GM23338 (cell line): ENCODE results near the gene RLN2.

ENCODE experiments used
- CREB1 ChIP-seq: fragments of 250-450 bp; sonication (Bioruptor Pico); IDR thresholded peaks from 2 replicates; pipeline ENCODE4 v1.5.0; 2020; ENCODE audit warnings: low read depth, mild to moderate bottlenecking, moderate library complexity
- EZH2 ChIP-seq: fragments of 200-600 bp; sonication (generic); IDR thresholded peaks from one replicate; pipeline ENCODE4 v1.8.0; 2017; ENCODE audit warnings: antibody characterized with exemption, mild to moderate bottlenecking, low read depth; ENCODE audit not compliant: unreplicated experiment
- EZH2phosphoT487 ChIP-seq: fragments of 200-600 bp; sonication (generic); IDR thresholded peaks from one replicate; pipeline ENCODE4 v1.8.1; 2018; ENCODE audit warnings: antibody characterized with exemption; ENCODE audit not compliant: unreplicated experiment
- POLR2AphosphoS5 ChIP-seq: IDR thresholded peaks from 2 replicates; pipeline ENCODE4 v1.6.1; 2016; ENCODE audit warnings: antibody characterized with exemption, low read depth
- TF ChIP-seq, protein P1 (sequence below), 2 experiments: fragments of 200-600 bp in 1 of 2; sonication (generic) in 1 of 2; conservative IDR thresholded peaks; 2 replicates each; pipeline versions ENCODE4 v1.5.1 to v1.6.1; 2016 to 2017; ENCODE audit warnings: antibody characterized with exemption in 2 of 2, low read depth in 2 of 2, mild to moderate bottlenecking in 2 of 2, moderate library complexity in 1 of 2
- TF ChIP-seq, protein P2 (sequence below): IDR thresholded peaks from one replicate; pipeline ENCODE4 v1.6.1; 2018; ENCODE audit warnings: antibody characterized with exemption; ENCODE audit not compliant: unreplicated experiment

DNA sequence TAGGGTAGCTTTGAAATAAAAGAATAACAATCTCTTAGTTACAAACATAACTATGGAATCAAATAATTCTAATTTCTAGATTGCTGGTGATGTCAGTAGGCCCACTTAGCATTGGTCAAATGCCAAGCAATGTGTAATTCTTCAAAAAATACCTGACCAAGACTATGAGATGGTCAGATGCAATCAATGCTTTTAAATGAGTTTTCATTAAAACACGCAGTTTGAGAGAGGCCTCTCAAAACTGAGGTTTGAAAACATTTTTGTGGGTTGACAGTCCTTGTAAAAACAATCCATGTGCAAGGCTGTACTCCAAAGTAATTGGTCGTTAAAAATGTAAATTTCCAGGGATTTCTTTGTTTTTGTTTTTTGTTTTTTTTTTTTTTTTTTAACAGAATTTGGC, 1.2 kb upstream of the RLN2 start:
- TF ChIP-seq, protein P1, sequence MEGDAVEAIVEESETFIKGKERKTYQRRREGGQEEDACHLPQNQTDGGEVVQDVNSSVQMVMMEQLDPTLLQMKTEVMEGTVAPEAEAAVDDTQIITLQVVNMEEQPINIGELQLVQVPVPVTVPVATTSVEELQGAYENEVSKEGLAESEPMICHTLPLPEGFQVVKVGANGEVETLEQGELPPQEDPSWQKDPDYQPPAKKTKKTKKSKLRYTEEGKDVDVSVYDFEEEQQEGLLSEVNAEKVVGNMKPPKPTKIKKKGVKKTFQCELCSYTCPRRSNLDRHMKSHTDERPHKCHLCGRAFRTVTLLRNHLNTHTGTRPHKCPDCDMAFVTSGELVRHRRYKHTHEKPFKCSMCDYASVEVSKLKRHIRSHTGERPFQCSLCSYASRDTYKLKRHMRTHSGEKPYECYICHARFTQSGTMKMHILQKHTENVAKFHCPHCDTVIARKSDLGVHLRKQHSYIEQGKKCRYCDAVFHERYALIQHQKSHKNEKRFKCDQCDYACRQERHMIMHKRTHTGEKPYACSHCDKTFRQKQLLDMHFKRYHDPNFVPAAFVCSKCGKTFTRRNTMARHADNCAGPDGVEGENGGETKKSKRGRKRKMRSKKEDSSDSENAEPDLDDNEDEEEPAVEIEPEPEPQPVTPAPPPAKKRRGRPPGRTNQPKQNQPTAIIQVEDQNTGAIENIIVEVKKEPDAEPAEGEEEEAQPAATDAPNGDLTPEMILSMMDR (conservative IDR thresholded peaks at IDR 0.05; ENCODE audit: low read depth in 2 of 2), result no peak
- TF ChIP-seq EZH2, result no peak
- no peak for TF ChIP-seq CREB1 (CRISPR knock-in tag)
- TF ChIP-seq, protein P2, sequence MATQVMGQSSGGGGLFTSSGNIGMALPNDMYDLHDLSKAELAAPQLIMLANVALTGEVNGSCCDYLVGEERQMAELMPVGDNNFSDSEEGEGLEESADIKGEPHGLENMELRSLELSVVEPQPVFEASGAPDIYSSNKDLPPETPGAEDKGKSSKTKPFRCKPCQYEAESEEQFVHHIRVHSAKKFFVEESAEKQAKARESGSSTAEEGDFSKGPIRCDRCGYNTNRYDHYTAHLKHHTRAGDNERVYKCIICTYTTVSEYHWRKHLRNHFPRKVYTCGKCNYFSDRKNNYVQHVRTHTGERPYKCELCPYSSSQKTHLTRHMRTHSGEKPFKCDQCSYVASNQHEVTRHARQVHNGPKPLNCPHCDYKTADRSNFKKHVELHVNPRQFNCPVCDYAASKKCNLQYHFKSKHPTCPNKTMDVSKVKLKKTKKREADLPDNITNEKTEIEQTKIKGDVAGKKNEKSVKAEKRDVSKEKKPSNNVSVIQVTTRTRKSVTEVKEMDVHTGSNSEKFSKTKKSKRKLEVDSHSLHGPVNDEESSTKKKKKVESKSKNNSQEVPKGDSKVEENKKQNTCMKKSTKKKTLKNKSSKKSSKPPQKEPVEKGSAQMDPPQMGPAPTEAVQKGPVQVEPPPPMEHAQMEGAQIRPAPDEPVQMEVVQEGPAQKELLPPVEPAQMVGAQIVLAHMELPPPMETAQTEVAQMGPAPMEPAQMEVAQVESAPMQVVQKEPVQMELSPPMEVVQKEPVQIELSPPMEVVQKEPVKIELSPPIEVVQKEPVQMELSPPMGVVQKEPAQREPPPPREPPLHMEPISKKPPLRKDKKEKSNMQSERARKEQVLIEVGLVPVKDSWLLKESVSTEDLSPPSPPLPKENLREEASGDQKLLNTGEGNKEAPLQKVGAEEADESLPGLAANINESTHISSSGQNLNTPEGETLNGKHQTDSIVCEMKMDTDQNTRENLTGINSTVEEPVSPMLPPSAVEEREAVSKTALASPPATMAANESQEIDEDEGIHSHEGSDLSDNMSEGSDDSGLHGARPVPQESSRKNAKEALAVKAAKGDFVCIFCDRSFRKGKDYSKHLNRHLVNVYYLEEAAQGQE, result no peak
- TF ChIP-seq POLR2AphosphoS5, result no peak
- no peak for TF ChIP-seq EZH2phosphoT487
